HCT116 (cell line): ENCODE measurements around the gene ADARB2.

ENCODE experiments used
- CTCF ChIP-seq, 3 experiments: fragments of 200-600 bp in 1 of 3; sonication (generic) in 1 of 3; IDR thresholded peaks in 2 of 3; conservative IDR thresholded peaks in 1 of 3; 2 replicates each; pipeline ENCODE4 v1.5.1; 2012 to 2017; ENCODE audit warnings: low read depth in 2 of 3, low read length in 2 of 3, antibody characterized with exemption in 1 of 3, borderline replicate concordance in 1 of 3, control low read depth in 1 of 3, mild to moderate bottlenecking in 1 of 3, mixed read lengths in 1 of 3, mixed run types in 1 of 3, moderate library complexity in 1 of 3; ENCODE audit not compliant: insufficient read depth in 1 of 3
- ELF1 ChIP-seq: IDR thresholded peaks from 2 replicates; pipeline ENCODE4 v1.6.1; 2012; ENCODE audit warnings: low read depth, borderline replicate concordance
- MAX ChIP-seq: IDR thresholded peaks from 2 replicates; pipeline ENCODE4 v1.6.1; 2012
- POLR2AphosphoS5 ChIP-seq: IDR thresholded peaks from 2 replicates; pipeline ENCODE4 v1.6.1; 2011; ENCODE audit warnings: mild to moderate bottlenecking, low read depth, low read length, moderate library complexity
- REST ChIP-seq: IDR thresholded peaks from 2 replicates; pipeline ENCODE4 v1.6.1; 2012; ENCODE audit warnings: low read depth
- SP1 ChIP-seq: IDR thresholded peaks from 2 replicates; pipeline ENCODE4 v1.6.1; 2012; ENCODE audit warnings: low read depth

- TF ChIP-seq ELF1 (no peak), SP1 (no peak), CTCF (IDR thresholded peaks at IDR 0.05 in 2 of 3, conservative IDR thresholded peaks at IDR 0.05 in 1 of 3; ENCODE audit: borderline replicate concordance in 1 of 3, insufficient read depth in 1 of 3, low read depth in 2 of 3, low read length in 2 of 3) (no peak), REST (no peak), POLR2AphosphoS5 (no peak), MAX (no peak)
Measured at GRCh38 chr10:1169186-1169885, 568.0 kb downstream of the ADARB2 start.
